HT-29 (cell line): ENCODE data around the gene TTC16. TPM values are rescaled to one million over a fixed set of nuclear protein-coding genes. Genes with fewer than 3 reads are reported as not detected.

Experiments used
- DNase-seq: peaks from one replicate; pipeline ENCODE4 v3.0.0-alpha.2; 2015; ENCODE audit warnings: low spot score
- total RNA-seq: library from RNA; depleted of rRNA; stranded (reverse); fragments of >200 nt; shearing (Covaris generic); gene quantifications from 2 replicates; pipeline ENCODE4 v1.2.3, GENCODE V29; 2014

TTC16 gene
- total RNA-seq, 1 experiment from 2014 or later = not detected

DNA sequence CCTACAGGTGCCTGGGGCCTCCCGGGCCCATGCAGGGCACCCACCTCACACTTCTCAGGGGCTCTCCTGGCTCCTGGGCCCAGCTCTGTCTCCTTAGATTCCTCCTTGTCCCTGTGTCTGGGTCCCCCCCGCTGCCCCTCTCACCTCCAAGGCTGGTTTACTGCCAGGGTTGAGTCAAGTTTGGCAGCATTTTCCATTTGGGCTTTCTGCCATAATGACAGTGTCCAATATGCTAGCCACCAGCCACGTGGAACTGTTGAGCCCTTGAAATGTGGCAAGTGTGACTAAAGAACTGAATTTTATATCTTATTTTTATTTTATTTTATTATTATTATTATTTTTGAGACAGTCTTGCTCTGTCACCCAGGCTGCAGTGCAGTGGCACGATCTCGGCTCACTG is 1.9 kb downstream of the TTC16 start:
- no peak for DNase-seq

- no peak for DNase-seq
Measured at GRCh38 chr9:127720031-127720864, 4.4 kb downstream of the TTC16 start.

- no peak for DNase-seq
Measured at GRCh38 chr9:127720865-127721227, 5.0 kb downstream of the TTC16 start.

GRCh38 chr9:127721391-127721821 is 5.5 kb downstream of the TTC16 start:
- DNase-seq = peak; percentile 79

GRCh38 chr9:127722055-127722745 is 6.3 kb downstream of the TTC16 start:
- DNase-seq = peak; percentile 36

DNA sequence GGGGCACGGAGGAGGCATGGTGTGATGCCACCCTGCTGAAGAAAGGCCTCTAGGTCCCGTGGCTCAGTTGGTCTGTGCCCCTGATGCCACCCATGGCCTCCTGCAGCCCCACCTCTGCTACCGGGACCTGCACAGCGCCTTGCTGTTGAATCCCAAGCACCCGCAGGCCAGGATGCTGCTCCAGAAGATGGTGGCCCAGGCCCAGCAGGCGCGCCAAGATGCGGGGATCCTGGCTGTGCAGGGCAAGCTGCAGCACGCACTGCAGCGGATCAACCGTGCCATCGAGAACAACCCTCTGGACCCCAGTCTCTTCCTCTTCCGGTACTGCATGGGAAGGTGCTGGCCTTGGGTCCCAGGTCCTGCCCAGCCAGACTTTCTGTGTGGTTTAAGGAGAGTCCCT is 7.1 kb downstream of the TTC16 start:
- DNase-seq = no peak

DNA sequence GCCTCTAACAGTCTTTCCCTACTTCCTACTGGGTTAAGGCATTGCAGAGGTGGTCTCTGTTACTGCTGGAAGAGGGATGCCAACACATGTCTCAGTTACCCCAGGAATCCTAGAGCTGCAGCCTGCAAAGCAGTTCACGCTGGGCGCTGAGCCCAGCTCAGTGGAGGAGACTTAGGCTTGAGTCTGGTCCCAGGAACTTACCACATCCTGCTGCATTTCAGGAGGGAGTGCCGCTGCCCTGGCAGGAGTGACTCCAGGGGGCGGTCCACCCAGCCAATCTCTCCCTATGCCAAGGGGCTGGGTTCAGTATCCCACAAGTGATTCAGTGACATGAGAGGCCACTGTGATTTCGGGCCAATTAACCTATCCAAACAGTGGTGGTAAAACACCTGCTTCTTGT is 7.6 kb downstream of the TTC16 start:
- DNase-seq = no peak

GRCh38 chr9:127724012-127724411 is 8.1 kb downstream of the TTC16 start:
- no peak for DNase-seq

DNA sequence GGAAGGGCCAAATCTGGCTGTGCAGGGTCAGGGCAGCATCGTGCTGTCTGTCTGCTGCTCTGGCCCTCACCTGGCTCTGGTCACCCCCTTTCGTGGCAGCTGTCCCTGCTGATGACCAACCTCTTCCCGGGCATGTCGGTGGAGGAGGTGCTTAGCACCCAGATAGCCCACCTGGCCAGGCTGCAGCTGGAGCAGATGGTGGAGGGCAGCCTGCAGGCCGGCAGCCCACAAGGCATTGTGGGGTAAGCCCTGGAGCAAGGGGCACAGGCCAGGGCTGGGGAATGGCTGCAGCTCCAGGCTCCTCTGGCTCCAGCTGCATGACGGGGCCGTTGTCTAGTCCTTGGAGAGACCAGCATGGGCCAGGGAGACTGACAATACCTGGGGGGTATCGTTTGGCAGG is 11.0 kb downstream of the TTC16 start:
- DNase-seq = no peak

DNA sequence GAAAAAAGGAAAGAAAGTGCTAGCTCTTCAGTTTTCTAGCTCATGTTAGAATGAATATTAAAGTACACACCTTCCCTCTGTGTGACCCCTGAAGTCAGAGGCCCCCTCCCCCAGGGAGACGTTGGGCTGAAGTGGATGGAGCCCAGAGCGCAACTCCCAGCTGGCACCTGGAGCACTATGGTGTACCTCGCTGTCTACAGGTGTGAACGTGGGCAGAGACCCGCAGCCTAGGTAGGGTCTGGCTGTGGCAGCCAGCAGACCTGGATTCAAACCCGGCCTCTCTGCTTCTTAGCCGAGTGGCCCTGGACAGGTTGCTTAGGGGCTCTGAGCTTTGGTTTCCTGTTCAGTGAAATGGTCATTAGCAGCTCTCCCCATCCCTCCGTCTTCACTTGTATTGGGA is 12.9 kb downstream of the TTC16 start:
- DNase-seq = no peak

- DNase-seq = no peak
Measured at GRCh38 chr9:127729522-127730256, 13.8 kb downstream of the TTC16 start.

- DNase-seq = no peak
Measured at GRCh38 chr9:127730262-127730661, 14.4 kb downstream of the TTC16 start.

GRCh38 chr9:127730799-127731410 is 15.0 kb downstream of the TTC16 start:
- DNase-seq = no peak

DNA sequence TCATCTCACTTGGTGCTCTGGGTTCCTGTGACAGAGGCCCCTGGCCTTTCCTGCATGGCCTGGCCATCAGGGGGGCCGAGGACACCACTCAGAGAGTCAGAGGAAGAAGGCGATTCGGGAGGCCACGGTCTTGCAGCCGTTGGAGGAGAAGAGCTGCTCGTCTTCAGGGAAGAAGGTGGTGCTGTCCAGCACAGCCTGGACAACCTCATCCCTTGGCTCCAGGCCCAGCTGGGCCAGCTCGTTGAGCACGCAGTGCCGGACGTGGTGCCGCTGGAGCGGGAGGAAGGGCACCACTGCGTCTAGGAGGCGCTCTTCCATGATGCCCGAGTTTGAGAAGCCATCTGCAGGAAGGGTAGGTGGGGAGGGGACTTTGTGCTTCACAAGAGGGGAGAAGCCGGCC is 16.1 kb downstream of the TTC16 start:
- no peak for DNase-seq

DNA sequence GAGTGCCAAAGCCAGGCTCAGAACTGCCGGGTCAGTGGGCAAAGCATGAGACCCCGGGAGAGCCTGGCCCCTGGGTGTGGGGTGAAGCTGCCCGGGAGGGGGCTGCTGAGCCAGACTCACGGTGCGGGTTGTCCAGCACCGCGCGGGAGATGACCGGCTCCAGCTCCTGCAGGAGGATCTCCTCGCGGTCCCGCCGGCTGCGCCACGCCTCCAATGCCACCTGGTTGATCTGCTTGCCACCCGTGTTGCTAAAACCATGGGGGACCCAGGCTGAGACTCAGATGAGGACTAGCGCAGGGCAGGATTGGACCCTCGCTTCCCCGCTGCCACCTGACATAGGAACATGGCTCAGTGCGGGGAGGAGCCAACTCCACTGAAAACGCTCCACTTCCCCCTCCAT is 16.6 kb downstream of the TTC16 start:
- DNase-seq = no peak

- no peak for DNase-seq
Measured at GRCh38 chr9:127733614-127734013, 17.7 kb downstream of the TTC16 start.

GRCh38 chr9:127734247-127734746 is 18.4 kb downstream of the TTC16 start:
- no peak for DNase-seq

GRCh38 chr9:127734747-127735529 is 19.1 kb downstream of the TTC16 start, which contains the start of gene TOR2A:
Gene TOR2A, minus strand, starts transcription at chr9:127735294. Its CDS starts 24 bp downstream, at chr9:127735270.
- peak; percentile 98 for DNase-seq

GRCh38 chr9:127735530-127736185 is 19.8 kb downstream of the TTC16 start:
- no peak for DNase-seq

DNA sequence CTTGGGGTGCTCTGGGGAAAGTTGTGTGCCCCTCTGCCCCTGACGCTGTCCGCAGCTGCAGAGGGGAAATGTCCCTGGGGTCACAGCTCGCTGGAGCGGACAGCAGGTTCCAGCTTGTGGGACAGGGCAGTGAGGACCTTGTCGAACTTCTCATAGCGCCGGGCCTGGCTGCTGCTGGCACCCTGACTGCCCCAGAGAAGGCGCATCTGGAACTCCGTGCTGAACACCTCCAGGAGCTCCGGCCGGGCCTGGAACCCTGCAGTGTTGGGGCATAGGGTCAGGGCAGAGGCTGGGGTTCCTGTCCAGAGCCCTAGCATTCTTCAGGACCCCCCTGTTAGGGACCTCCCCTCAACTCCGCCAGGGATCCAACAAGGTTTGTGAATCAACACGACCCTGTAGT is 22.8 kb downstream of the TTC16 start:
- DNase-seq = no peak
